Superior temporal gyrus (tissue), 1 donor: ENCODE measurements around the gene EPC1.
"Not testable (repeated sequence)": the region's sequence is repeated elsewhere in the genome, so short reads cannot be mapped to it uniquely, and the experiment has no call there.

Experiments
- DNase-seq: peaks from one replicate; pipeline ENCODE4 v3.0.0-alpha.2; 2016; ENCODE audit errors: extremely low spot score

EPC1 gene

DNA sequence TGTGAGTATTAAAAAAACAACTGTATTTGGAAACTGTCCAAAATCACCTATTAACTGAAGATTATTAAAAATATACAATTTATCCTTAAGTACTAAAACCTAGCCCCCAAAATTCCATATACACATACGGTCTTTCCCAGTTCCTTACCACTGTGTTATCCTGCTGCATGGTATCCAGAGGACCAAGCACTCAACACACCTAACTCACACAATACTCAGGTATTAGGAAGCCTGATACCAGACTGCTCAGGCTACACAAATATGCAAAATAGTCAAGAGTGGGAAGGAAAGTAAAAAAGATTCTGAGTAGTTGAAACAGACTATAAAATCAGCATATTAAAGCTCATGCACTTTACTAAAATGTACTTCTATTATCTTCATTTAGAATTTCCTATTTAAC, 67.2 kb downstream of the EPC1 start:
- no peak for DNase-seq

DNA sequence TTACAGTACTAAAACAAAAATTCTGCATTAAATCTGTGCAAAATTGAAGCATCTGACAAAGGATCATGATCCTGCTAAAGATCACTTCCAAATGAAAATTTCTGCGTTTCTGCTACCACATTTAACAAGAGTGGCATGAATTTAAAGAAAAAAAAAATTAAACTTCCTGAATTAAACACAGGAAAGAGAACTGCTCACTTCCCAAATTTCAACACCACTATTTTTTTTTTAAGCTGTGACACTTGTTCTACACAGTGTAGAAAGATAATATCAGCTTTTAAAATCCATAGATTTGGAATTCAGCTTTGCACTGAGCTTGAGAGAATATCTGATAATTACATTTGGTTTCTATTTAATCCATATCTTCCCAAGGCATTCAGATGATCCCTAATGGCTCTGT, 73.6 kb downstream of the EPC1 start:
- no peak for DNase-seq

DNA sequence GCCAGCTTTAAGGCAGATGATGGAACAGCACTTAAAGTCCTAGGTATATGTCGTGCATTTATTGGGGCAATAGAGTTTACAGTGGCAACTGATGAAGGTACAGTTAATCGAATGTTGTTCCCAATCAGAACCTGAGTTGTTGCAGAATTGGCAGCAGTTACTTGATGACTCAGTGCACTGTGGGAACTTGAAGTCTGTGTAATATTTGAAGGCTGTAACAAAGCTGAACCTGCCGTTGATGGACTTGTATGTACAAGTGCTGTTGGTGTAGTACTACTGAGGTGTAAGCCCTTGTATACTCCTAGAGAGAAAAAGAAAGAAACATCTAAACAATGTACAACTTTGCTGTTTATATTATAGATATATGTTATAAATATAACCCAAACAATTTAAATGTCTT, 75.3 kb downstream of the EPC1 start:
- no peak for DNase-seq

DNA sequence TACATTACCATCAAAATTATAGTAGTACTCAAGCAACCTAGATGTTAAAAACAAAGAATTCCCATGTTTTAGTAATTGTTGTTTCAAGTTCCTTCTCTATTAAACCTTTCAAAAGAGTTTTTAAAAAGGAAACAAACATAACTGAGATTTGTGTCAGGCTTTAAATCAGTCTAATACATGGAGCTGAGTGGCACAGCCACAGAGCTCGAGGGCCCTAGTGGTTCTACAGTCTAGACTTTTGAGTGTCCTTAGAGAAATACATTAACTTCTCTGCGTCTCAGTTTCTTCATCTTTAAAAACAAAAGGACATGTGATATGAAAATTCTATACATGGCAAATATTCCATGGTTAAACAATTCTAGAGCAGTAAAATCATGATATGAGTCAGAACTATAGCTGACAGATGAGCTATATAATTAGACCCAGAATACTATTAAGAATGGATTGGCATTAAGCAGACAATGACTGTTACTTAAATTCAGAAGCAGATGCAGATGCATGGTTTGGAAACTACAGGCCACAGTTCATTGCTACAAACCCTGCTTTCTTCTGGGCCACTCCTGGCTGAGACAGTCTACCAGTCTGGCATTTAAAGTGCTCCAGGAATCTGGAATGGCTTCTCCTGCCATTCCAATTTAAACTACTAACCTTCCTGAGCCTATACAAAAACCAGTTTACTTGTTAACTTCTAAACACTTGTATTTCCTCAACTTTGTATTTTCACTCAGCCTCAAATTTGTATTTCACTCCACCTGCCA, 77.4 kb downstream of the EPC1 start:
- DNase-seq, result no peak

DNA sequence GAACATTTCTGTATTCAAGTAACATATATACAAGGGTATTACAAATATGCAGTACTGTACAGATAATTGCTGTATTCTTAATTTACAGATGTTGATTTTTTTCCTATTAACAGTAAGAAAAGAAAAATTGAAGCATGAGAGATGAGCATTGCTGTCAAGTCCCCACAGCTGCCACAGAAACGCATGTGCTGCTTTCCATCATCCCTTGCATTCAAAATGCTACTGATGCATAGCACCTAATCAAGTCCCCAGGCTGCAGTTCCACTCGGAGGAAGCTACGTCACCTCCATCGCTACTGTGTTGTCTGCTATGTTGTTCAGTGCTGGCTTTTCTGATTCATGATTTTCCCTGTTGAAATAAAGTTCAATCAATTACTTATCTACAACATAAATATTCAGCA, 78.2 kb downstream of the EPC1 start:
- DNase-seq, result no peak

DNA sequence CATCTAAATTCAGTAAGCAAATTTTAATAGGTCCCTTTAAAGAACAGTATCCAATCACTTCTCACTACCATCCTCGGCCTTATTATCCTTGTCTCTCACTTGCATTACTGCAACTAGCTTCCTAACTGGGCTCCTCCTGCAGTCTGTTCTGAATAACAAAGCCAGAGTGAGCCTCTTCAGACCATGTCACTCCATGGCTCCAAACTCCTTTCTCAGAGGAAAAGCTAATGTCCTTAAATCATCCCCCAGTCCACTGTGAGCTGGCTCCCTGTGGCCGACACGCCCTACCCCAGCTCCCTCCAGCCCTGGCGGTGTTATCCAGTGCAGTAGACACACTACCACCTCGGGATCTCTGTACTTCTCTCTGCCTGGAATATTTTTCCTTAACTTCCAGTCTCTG, 80.0 kb downstream of the EPC1 start:
- DNase-seq, result no peak

DNA sequence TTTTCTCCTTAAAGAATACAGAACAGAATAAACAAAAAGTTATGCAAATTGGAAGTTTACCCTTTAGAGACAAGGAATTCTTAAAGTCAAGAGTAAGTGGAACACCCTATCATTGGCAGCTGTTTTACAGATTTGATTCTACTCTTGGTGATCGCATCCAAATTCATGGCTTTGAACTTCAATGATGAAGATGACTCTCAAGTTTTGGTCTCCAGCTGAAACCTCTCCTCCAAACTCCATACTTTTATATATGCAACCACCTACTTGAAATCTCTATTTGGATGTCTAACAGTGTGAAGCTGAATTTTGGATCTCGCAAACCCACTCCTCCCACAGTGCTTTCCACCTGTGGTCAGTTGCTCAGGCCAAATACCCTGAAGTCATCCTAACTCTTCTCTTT, 80.4 kb downstream of the EPC1 start:
- no peak for DNase-seq

DNA sequence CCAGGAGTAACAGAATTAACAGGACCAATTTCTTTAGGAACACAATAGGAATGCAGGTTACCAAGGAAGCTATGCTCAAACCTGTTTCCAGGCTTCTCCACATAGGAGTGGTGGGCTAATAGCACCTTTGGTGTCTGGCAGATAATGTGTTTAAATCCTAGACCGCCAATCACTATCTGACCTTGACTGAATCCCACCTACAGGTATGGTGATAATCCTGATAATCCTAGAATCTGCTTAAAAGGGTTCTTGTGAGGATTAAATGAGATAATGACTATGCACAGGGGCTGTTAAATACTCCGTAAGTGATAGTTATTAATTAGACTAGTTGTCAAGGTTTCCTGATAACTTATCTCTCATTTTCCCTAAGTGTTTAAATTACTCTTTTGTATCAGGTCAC, 81.2 kb downstream of the EPC1 start:
- DNase-seq, result no peak

DNA sequence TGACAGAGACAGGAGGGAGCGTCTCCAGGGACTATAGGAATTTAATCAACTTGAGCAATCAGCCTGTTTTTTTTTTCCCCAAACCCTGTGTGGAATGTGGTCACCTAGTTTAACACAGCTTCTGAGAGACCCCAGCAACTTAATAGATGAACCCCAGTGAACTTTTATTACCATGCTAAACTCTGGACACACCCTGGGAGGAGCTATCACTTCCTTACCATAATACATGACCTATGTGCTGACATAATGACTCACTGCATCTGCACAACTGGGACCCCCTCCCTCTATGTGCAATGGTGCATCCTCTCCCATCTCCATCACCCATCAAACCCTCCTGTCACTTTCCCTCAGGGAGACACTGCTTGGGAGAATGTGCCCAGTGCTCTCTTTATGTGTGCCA, 83.7 kb downstream of the EPC1 start:
- DNase-seq, result no peak

DNA sequence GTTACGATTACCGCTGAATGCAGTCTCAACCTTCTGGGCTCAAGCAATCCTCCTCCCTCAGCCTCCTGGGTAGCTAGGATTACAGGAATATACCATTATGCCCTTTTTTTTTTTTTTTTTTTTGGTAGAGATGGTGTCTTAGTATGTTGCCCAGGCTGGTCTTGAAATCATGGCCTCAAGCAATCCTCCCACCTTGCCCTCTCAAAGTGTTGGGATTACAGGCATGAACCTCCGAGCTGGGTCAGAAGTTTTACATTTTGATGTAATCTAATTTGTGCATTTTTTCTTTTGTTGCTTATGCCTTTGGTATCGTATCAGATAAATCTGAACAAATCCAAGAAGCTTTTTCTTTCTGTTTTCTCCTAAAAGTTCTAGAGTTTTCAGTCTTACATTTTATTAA, 87.4 kb downstream of the EPC1 start:
- DNase-seq, result no peak

DNA sequence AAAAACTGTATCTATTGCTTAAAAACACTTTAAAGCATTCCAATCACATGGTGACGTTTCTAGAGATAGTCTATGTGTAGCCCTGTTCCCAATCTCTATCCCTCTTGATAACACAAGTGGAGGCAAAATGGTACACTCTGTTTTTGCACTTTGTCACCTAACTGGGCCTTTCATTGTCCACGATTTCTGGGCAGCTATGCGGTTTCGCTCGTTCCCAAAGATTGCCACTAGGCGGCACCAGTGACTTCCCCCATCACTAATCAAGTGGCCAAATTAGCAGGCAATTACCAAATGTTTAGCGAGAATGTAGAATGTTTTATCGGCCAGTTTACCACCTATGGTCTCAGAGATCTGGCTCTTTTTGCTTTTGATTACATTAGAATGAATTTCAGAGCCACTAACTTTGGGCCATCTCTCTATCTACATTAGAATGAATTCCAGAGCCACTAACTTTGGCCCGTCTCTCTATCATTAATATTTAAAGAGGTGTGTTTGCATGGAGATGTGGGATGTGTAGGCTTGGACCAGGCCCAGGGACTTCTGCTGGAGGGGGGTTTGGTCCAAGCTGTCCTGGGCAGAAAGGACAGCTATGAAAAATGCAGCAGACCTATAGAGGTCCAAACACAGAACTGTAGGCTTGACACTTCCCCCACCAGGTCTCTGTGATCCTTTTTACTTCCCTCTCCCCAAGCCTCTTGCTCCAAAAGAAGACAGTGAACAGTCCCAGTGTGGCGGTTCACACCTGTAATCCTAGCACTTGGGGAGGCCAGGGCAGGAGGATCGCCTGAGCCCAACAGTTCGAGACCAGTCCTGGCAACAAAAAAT, 90.1 kb downstream of the EPC1 start:
- peak; percentile 86 for DNase-seq

DNA sequence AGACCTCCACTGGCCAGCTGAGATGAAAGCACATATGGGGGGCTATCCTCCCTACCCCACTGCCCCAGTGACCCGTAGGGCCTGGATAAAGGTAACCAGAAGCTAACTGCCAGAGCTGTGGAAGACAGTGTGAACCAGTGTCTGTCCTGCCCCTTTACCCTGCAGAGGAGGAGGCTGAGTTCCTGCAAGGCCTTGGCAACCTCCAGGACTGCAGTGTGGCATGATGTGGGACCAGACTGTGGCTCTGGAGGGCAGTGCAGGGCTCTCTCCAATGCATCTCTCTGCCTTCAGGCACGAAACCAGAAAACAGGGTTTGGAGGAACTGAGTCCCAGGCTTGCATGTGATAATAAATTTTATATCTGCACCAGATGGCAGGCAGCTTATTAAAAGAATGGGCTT, 93.1 kb downstream of the EPC1 start:
- DNase-seq, result no peak

DNA sequence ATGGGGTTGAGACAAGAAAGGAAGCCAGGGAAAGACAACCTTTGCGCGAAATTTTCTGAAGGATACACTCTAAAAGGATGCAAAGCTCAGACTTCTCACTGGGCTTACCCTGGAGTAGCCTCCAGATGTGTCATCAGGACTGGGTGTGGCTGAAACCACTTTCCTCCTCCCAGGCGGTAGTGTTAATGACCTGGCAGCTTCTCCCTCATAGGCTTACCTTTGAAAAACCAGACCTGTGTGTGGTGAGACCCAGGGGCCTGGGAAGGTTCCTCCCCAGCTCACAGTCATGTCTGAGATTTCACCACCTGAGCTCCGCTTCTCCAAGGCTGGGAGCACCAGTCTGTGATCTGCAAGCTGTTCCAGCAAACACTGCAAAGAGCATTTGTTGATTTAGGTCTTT, 93.7 kb downstream of the EPC1 start:
- DNase-seq, result no peak

DNA sequence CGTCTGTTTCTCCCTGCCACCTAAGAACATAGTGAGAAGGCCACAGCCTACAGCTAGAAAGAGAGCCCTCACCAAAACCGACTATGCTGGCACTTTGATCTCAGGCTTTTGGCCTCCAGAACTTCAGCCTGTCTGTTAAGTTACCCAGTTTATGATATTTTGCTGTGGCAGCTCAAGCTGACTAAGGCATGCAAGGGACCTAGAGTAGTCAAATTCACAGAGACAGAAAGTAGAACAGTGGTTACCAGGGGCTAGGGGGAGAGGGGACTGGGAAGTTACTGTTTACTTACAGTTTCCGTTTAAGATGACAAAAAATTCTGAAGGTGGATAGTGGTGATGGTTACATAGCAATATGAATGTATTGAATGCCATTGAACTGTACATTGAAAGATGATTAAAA, 96.5 kb downstream of the EPC1 start:
- DNase-seq, result not testable (repeated sequence)

DNA sequence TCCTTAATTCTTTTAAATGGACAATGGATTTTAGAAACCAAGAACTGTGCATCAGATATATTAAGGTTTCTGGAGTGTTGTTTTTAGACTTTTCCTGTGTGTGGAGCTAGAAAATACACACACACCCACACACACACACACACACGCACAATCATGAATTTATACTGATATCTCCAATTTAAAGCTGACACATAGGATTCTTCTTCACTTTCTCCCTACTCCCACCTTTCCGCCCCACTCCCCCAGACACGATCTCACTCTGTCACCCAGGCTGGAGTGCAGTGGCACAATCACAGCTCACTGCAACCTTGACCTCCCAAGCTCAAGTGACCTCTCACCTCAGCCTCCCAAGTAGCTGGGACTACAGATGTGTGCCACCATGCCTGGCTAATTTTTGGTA, 100.3 kb downstream of the EPC1 start:
- no peak for DNase-seq

DNA sequence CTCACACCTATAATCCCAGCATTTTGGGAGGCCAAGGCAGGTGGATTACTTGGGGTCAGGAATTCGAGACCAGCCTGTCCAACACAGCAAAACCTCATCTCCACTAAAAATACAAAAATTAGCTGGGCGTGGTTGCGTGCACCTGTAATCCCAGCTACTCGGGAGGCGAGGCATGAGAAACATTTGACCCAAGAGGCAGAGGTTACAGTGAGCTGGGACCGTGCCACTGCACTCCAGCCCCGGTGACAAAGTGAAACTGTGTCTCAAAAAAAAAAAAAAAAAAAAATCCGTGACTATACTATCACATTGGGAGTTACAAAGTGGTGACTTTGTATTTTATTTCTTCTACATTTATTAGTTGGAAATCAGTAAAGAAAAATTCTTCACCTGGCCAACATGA, 101.2 kb downstream of the EPC1 start:
- DNase-seq, result no peak

DNA sequence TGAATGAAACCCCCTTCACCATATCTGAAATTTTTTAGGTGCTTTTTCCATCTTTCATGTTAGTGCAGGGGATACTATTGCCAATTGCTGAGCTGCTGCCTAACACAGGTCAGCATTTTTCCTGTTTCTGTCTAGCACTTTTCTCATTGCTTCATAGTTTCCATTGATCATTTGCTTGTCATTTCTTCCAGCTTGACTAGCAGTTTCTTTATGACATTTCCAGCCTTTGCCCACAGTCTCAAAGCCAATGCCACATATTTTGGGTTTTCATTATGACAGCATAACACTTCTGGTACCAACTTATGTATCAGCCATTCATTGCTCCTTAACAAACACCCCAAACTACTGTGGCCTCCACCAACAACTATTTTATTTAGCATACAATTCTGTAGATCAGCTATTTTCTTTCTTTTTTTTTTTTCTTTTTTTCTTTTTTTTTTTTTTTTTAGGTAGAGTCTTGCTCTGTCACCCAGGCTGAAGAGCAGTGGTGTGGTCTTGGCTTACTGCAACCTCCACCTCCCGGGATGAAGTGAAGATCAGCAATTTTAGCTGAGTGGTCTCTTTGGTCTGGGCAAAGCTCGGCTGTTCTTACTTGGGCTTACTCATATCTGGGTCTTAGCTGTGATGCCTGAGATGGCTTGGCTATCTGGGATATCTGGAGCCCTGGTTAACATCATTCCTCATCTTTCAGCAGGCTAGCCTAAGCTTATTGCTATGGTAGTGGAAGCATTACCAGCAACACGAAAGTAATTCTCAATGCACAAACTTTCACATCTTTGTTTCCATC, 102.3 kb downstream of the EPC1 start:
- no peak for DNase-seq

DNA sequence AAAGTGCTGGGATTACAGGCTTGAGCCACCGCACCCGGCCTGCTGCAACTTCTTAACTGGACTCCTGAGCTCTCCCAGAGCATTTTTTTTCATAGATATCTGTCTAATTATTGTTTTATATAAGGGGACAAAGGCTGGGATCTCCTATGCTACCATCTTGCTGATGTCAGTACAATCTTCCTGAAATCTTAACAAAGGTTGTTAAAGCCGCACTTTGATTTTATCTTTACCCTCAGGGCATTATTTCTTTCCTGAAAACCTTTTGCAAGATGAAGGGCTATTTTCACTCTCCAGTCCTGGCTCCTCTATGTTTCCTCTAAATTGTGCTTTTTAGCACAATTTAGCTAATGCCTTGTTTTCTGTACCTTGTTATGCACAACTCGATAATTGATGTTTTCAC, 102.9 kb downstream of the EPC1 start:
- no peak for DNase-seq

DNA sequence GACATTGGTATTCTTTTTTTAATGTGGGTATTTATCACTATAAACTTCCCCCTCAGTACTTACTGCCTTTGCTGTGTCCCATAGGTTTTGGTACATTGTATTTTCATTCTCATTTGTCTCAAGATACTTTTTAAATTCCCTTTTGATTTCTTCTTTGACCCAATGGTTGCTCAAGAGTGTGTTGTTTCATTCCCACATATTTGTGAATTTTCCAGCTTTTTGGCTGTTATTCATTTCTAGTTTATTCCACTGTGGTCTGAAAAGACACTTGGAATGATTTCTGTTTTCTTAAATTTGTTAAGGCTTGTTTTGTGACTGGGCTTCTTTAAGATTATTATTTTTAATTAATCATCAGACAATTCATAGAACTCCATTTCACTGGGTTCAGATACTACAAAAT, 105.0 kb downstream of the EPC1 start:
- no peak for DNase-seq

DNA sequence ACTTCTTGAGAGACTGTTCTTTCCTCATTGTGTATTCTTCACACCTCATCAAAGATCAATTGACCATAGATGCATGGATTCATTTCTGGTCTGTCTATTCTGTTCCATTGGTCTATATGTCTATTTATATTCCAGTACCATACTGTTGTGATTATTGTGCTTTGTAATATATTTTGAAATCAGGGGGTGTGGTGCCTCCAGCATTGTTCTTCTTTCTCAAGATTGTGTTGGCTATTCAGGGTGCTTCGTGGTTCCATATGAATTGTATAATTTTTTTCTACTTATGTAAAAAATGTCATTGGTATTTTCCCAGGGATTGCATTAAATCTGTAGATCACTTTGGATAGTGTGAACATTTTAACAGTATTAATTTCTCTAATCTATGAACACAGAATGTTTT, 106.5 kb downstream of the EPC1 start:
- no peak for DNase-seq

DNA sequence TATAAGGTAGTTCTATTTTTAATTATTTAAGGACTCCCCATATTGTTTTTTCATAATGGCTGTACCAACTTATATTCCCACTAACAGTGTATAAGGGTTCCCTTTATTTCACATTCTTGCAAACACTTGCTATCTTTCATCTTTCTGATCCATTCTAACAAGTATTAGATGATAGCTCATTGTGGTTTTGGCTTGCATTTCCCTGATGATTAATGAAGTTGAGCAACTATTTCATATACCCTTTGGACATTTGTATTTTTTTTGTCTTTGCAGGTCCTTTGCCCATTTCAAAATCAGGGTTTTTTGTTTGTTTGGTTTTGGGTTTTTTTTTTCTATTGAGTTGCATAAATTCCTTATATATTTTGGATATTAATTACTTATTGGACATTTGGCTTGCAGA, 107.2 kb downstream of the EPC1 start:
- no peak for DNase-seq

DNA sequence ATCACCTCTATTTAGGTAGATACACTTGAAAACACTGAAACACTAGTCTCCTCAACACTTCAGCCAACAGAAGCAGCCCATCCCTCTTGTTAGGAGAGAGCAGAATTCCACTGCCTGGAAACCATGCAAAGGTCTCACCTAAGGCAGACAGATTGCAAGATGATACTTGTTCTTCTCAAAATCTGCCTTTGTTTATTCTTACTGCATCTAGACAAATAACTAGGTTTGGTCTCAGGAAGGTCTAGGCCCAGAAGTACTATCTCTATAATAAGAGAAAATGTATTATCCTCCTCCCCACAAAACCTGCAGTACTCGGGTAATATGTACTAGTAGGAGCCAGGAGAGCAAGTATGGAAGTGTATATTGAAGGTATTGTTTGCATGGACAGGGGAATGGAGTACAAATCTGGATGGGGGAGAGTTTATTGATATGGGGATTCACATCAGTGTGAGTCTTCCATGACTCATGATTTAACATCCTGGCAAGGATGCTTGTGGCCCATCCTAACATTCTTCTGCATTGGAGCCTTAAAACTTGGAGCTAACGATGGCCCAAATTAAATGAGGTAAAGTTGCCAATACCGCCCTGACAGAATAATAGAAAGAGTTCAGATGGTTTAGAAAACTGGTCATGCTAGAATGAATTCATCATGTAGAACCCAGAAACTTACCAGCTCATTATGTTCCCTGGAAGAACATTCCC, 109.2 kb downstream of the EPC1 start:
- no peak for DNase-seq
